GM12873 (cell line): ENCODE results near the gene RHOT1.

ENCODE experiments used
- CTCF ChIP-seq: IDR thresholded peaks from 2 replicates; pipeline ENCODE4 v1.5.1; 2012; ENCODE audit warnings: low read depth, mild to moderate bottlenecking, moderate library complexity, low read length, control low read depth; ENCODE audit not compliant: insufficient read depth; ENCODE audit errors: missing control alignments

The RHOT1 gene

GRCh38 chr17:32261936-32262510 lies 119.7 kb downstream of the RHOT1 start:
- no peak for TF ChIP-seq CTCF

DNA sequence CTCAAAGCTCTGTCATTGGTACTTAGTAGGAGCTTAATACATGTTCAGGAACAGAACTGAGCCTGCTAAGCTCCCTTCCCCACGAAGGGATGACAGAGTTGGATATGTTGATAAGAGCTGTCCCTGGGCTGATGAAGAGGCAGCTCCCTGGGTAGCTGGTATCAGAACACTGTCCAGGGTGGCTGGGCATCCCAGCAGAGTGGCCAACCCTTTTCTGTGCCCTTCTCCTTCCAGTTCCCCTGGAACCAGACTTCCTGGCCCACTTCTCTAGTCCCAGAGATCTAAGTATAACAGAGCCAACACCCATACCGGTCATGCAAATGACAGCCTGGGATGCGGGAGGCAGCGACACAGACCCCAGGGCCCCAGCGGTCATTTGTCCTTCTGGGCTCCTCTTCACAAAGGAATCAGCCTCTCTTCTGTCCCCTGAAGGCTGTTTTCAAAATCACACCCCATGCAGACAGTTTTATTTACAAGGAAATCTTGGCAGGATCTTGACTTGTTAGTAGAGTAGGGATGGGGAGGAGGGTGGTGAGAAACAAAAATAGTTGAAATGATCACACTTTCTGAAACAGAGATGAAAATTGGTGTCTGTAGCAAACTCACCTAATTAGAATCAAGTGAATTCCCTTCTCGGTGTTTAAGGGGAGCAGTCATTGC lies 122.0 kb downstream of the RHOT1 start:
- TF ChIP-seq CTCF = no peak

DNA sequence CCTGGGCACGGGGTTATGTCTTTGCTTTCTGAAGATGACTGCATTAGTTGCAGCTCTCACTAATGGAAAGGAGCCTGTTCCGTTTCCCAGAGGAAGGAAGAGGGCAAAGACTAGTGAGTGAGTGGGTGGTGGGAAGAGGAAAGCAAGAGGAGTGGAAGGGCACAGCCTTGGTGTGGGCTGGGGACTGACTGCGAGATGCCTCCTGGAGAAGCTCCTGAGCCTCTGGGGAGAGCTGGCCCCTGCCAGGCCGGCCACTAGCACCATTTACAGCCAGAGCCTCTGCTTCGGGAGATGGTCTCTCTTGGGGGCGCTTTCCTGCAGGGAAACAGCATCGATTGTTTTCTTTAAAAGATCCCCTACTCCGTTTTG lies 122.5 kb downstream of the RHOT1 start:
- TF ChIP-seq CTCF = no peak

DNA sequence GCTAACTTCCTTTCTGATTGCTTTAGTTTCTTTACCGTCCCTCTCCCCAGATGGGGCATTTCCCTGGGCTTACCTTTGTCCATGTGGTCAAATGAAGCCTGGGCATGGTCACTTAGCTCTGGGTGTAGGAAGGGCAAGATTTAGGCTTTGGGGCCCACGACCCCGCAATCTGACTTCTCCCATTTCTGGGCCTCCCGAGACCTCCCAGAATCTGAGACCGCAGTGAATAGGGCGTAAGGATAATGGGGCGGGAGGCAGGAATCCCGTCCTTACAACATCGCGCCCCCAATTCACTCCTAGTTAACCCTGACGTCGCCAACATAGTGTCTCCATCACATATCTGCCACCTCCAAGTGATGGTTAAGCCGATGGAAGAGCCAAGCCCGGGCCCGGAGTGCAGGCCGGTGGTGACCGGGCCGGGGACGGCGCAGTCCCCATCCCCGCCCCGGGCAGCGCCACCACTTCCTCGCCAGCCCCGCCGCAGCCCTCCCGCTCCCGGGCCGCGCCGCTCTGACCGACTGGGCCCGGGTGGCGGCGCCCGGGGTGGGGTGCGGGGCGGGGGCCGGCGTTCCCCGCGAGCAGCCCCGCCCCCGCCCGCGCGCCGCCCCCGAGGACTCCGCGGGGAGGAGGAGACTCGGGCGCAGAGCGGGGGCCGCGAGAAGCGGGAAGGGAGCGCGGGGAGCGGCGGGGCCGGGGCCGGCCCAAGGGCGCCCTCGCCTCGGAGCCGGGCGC lies 123.1 kb downstream of the RHOT1 start, which contains the start of gene RHBDL3:
Gene RHBDL3, plus strand, starts transcription at position 641 of the 732 bp plus-strand sequence. CDS start 358 bp downstream, outside the sequence.
- TF ChIP-seq CTCF = no peak

GRCh38 chr17:32266051-32266388 lies 123.7 kb downstream of the RHOT1 start:
- no peak for TF ChIP-seq CTCF

- no peak for TF ChIP-seq CTCF
These were observed 124.3 kb downstream of the RHOT1 start for GRCh38 chr17:32266389-32267301.

GRCh38 chr17:32267690-32268205 lies 125.4 kb downstream of the RHOT1 start:
- no peak for TF ChIP-seq CTCF
